ENCODE results near the gene PYURF. TPM values are rescaled to one million over a fixed set of nuclear protein-coding genes. Genes with fewer than 3 reads are reported as not detected.

Gene PYURF, protein sequence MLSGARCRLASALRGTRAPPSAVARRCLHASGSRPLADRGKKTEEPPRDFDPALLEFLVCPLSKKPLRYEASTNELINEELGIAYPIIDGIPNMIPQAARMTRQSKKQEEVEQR
- 67.0 and 69.1 TPM in 2 replicates for total RNA-seq
- long read RNA-seq, transcript PYURF-201 (2 exons, 1,361 nt) = major isoform, 702 of 702 reads
- long read RNA-seq, partial matches to known transcripts = 0 of 702 reads
- long read RNA-seq, other reads (novel, unspliced or antisense) = 0 of 702 reads

- H3K4me3 Mint-ChIP-seq (ENCODE audit: unreplicated experiment) = peak within 1 kb of the TSS; percentile 97
Observed at GRCh38 chr4:88523325-88524129, at the start of gene PYURF. TSS of gene PYURF (minus strand) at chr4:88523776. CDS start at chr4:88523700, 76 bp downstream.

GRCh38 chr4:88570001-88570400 lies 46.4 kb upstream of the PYURF start:
- H3K27ac Mint-ChIP-seq (ENCODE audit: unreplicated experiment) = no peak overlapping the region
- H3K27me3 Mint-ChIP-seq (ENCODE audit: unreplicated experiment) = no peaks in the 10 kb centered on the region
- no peak for DNase-seq (ENCODE audit: extremely low spot score, unreplicated experiment)
- peaks cover 15% of the 10 kb centered on the region for H3K4me1 Mint-ChIP-seq (ENCODE audit: unreplicated experiment)
- no peaks in the 10 kb centered on the region for H3K36me3 Mint-ChIP-seq (ENCODE audit: unreplicated experiment)
- no peaks in the 10 kb centered on the region for H3K9me3 Mint-ChIP-seq (ENCODE audit: unreplicated experiment)
- TF ChIP-seq, protein P1, sequence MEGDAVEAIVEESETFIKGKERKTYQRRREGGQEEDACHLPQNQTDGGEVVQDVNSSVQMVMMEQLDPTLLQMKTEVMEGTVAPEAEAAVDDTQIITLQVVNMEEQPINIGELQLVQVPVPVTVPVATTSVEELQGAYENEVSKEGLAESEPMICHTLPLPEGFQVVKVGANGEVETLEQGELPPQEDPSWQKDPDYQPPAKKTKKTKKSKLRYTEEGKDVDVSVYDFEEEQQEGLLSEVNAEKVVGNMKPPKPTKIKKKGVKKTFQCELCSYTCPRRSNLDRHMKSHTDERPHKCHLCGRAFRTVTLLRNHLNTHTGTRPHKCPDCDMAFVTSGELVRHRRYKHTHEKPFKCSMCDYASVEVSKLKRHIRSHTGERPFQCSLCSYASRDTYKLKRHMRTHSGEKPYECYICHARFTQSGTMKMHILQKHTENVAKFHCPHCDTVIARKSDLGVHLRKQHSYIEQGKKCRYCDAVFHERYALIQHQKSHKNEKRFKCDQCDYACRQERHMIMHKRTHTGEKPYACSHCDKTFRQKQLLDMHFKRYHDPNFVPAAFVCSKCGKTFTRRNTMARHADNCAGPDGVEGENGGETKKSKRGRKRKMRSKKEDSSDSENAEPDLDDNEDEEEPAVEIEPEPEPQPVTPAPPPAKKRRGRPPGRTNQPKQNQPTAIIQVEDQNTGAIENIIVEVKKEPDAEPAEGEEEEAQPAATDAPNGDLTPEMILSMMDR (IDR thresholded peaks at IDR 0.05) = no peak
- H3K4me3 Mint-ChIP-seq (ENCODE audit: unreplicated experiment) = no peak overlapping the region

More at GRCh38 chr4:88523325-88524129, at the start of gene PYURF:
- Mint-ChIP-seq H3K36me3 (ENCODE audit: unreplicated experiment) (peaks cover 10% of the 10 kb centered on the region), H3K27me3 (ENCODE audit: unreplicated experiment) (no peaks in the 10 kb centered on the region), H3K27ac (ENCODE audit: unreplicated experiment) (peak within 1 kb of the TSS; percentile 96), H3K4me1 (ENCODE audit: unreplicated experiment) (peaks cover 28% of the 10 kb centered on the region), H3K9me3 (ENCODE audit: unreplicated experiment) (no peaks in the 10 kb centered on the region)
- peak; percentile 98 for DNase-seq (ENCODE audit: extremely low spot score, unreplicated experiment)
- TF ChIP-seq, protein P1 (IDR thresholded peaks at IDR 0.05) = no peak

GRCh38 chr4:88567591-88567990 lies 44.0 kb upstream of the PYURF start:
- DNase-seq (ENCODE audit: extremely low spot score, unreplicated experiment) = no peak
- no peaks in the 10 kb centered on the region for H3K36me3 Mint-ChIP-seq (ENCODE audit: unreplicated experiment)
- no peak overlapping the region for H3K4me3 Mint-ChIP-seq (ENCODE audit: unreplicated experiment)
- H3K4me1 Mint-ChIP-seq (ENCODE audit: unreplicated experiment) = peaks cover 4% of the 10 kb centered on the region
- TF ChIP-seq, protein P1 (IDR thresholded peaks at IDR 0.05) = no peak
- peaks cover 5% of the 10 kb centered on the region for H3K9me3 Mint-ChIP-seq (ENCODE audit: unreplicated experiment)
- peaks cover 6% of the 10 kb centered on the region for H3K27me3 Mint-ChIP-seq (ENCODE audit: unreplicated experiment)
- H3K27ac Mint-ChIP-seq (ENCODE audit: unreplicated experiment) = no peak overlapping the region

- no peak for DNase-seq (ENCODE audit: extremely low spot score, unreplicated experiment)
- Mint-ChIP-seq H3K4me1 (ENCODE audit: unreplicated experiment) (no peaks in the 10 kb centered on the region), H3K27me3 (ENCODE audit: unreplicated experiment) (no peaks in the 10 kb centered on the region), H3K4me3 (ENCODE audit: unreplicated experiment) (no peak overlapping the region), H3K9me3 (ENCODE audit: unreplicated experiment) (no peaks in the 10 kb centered on the region), H3K36me3 (ENCODE audit: unreplicated experiment) (no peaks in the 10 kb centered on the region), H3K27ac (ENCODE audit: unreplicated experiment) (no peak overlapping the region)
- TF ChIP-seq, protein P1 (IDR thresholded peaks at IDR 0.05) = no peak
Observed at GRCh38 chr4:88549815-88550214, 26.2 kb upstream of the PYURF start.

All from osteocyte (in vitro differentiated cells).